HepG2 (cell line): ENCODE measurements around the gene AMBRA1.

Experiments
- BCL6 ChIP-seq: IDR thresholded peaks from 2 replicates; pipeline ENCODE4 v1.6.1; 2016; ENCODE audit warnings: missing genetic modification reagents, missing compliant biosample characterization
- HIVEP1 ChIP-seq: sonication (generic); formaldehyde crosslinking; IDR thresholded peaks from 2 replicates; pipeline ENCODE4 v1.4.0; 2020; ENCODE audit warnings: mild to moderate bottlenecking, missing genetic modification reagents
- PHB2 ChIP-seq: fragments of 450-650 bp; IDR thresholded peaks from 2 replicates; pipeline ENCODE4 v1.6.1; 2018; ENCODE audit not compliant: partially characterized antibody

DNA sequence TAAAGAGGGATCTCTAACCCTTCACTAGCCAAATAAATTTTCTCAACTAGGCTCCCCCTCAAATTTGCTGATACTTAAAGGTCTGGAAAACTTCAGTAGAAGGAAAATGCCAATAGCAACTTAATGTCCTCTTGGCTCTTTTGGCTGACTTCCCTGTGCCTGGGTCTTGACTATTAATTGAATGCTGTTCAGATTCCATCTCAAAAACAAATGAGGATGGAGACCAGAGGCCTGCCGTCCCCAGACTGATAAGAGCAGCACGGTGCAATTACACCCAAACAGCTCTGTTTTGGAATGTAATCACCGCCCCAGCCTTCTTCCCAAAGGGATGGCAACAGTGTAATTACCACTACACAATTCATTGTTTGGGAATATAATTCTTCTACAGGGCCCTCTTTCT lies 112.9 kb downstream of the AMBRA1 start:
- no peak for TF ChIP-seq HIVEP1 (CRISPR knock-in tag)
- no peak for TF ChIP-seq BCL6 (CRISPR knock-in tag)
- TF ChIP-seq PHB2: no peak
